ENCODE results near the gene ZNF837.

DNA sequence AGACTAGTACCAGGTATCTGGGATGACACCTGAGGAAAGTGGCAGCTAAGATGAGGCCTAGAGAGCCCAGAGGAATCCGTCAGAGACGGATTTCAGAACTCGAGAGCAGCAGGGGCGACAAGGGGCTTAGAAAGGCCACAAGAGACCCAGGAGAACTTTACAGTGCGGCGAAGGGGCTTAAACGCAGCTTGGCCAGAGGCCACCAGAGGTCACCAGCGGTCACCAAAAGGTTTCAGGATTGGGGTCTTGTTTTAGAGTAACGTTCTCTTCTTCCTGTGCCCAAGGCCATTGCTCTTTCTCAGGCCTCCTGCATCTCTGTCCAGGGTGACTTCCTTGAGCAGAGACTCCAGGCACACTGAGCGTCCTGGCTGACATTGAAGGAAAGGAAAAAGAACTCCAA lies 51.8 kb downstream of the ZNF837 start:
- TF ChIP-seq CTBP1 (IDR thresholded peaks at IDR 0.05; ENCODE audit: borderline replicate concordance), result no peak
- TF ChIP-seq SP1 (IDR thresholded peaks at IDR 0.05), result no peak
- no peak for TF ChIP-seq SUZ12 (IDR thresholded peaks at IDR 0.05)

Data from HEK293T (cell line).